Panc1 (cell line): ENCODE results near the gene HOATZ. TPM values are rescaled to one million over a fixed set of nuclear protein-coding genes. Genes with fewer than 3 reads are reported as not detected.

ENCODE experiments used
- ATAC-seq: fragments of 200-7000 bp; cut with Tn5 transposase; 2 replicates; pipeline ENCODE4 v1.9.1; 2020; ENCODE audit warnings: mild to moderate bottlenecking, moderate library complexity
- BruUV-seq: library from RNA; stranded (reverse); fragments of 400-500 nt; replicated peaks from 2 replicates; lab custom pipeline; 2021; lab: Mats Ljungman, UMichigan
- CTCF ChIA-PET: fragments of 300-600 bp; sonication (Branson Sonifier 250); formaldehyde crosslinking; loops from one replicate; lab custom pipeline; 2022; ENCODE audit warnings: antibody characterized with exemption; lab: Charles Lee
- POLR2A ChIA-PET: fragments of 300-600 bp; sonication (Branson Sonifier 250); formaldehyde crosslinking; loops from one replicate; lab custom pipeline; 2022; ENCODE audit warnings: antibody characterized with exemption; lab: Charles Lee
- DNase-seq: peaks from one replicate; pipeline ENCODE4 v3.0.0-alpha.2; 2010; ENCODE audit warnings: low read depth, low spot score
- H3K27ac ChIP-seq: 2 replicates; pipeline ENCODE4 v1.5.1; 2011; ENCODE audit warnings: mild to moderate bottlenecking, low read length, inconsistent platforms
- H3K27me3 ChIP-seq: fragments of 200-500 bp; sonication (Bioruptor generic); 2 replicates; pipeline ENCODE4 v1.6.0; 2014; ENCODE audit warnings: low read length, inconsistent platforms; ENCODE audit not compliant: control insufficient read depth, insufficient read depth
- H3K36me3 ChIP-seq: fragments of 200-500 bp; sonication (Bioruptor generic); 2 replicates; pipeline ENCODE4 v1.5.1; 2014; ENCODE audit warnings: inconsistent platforms, mild to moderate bottlenecking, low read length, moderate library complexity; ENCODE audit not compliant: control insufficient read depth, insufficient read depth
- H3K4me1 ChIP-seq: 2 replicates; pipeline ENCODE4 v1.5.1; 2011; ENCODE audit warnings: inconsistent platforms, mild to moderate bottlenecking, low read length, moderate library complexity; ENCODE audit not compliant: control insufficient read depth, insufficient read depth
- H3K4me3 ChIP-seq, 2 experiments: 2 replicates each; pipeline ENCODE4 v1.5.1; 2011 to 2012; ENCODE audit warnings: low read depth in 2 of 2, low read length in 2 of 2, mild to moderate bottlenecking in 2 of 2, inconsistent platforms in 1 of 2, moderate library complexity in 1 of 2
- H3K9me3 ChIP-seq: fragments of 200-500 bp; sonication (Bioruptor generic); 2 replicates; pipeline ENCODE4 v1.5.1; 2014; ENCODE audit warnings: low read depth, mild to moderate bottlenecking, inconsistent platforms, low read length, moderate library complexity; ENCODE audit not compliant: control insufficient read depth, insufficient read depth
- CTCF ChIP-seq: fragments of 450-650 bp; IDR thresholded peaks from 2 replicates; pipeline ENCODE4 v1.5.1; 2017; ENCODE audit warnings: mild to moderate bottlenecking
- POLR2AphosphoS5 ChIP-seq: IDR thresholded peaks from 2 replicates; pipeline ENCODE4 v1.6.1; 2012; ENCODE audit warnings: mild to moderate bottlenecking, low read depth, low read length, moderate library complexity
- SIN3A ChIP-seq: IDR thresholded peaks from 2 replicates; pipeline ENCODE4 v1.6.1; 2012; ENCODE audit warnings: low read depth, mild to moderate bottlenecking, low read length, moderate library complexity, borderline replicate concordance; ENCODE audit not compliant: insufficient read depth
- TCF7L2 ChIP-seq: IDR thresholded peaks from 2 replicates; pipeline ENCODE4 v1.6.1; 2011; ENCODE audit warnings: mild to moderate bottlenecking, low read depth, low read length, inconsistent platforms
- in situ Hi-C: cut with HindIII; loops from 2 replicates; pipeline ENCODE4 v1.10.0; 2016; ENCODE audit warnings: low sequenced_read_pairs, low pct_unique_long_range_greater_than_20kb
- intact Hi-C: fragments of 100-400 bp; cut with micrococcal nuclease; formaldehyde crosslinking; loops from one replicate; pipeline ENCODE4 v1.10.0; 2022; ENCODE audit not compliant: unreplicated experiment
- total RNA-seq: library from RNA; stranded (reverse); gene quantifications from one replicate; pipeline ENCODE4 v1.2.1, GENCODE V29; 2021; ENCODE audit not compliant: unreplicated experiment
- TF ChIP-seq, protein P1 (sequence below), 2 experiments: IDR thresholded peaks; 2 replicates each; pipeline ENCODE4 v1.6.1; 2011 to 2012; ENCODE audit warnings: low read depth in 2 of 2, control low read depth in 1 of 2, low read length in 1 of 2, mild to moderate bottlenecking in 1 of 2, moderate library complexity in 1 of 2; ENCODE audit not compliant: insufficient read depth in 1 of 2

The HOATZ gene
- total RNA-seq, 1 experiment from 2014 or later: not detected

DNA sequence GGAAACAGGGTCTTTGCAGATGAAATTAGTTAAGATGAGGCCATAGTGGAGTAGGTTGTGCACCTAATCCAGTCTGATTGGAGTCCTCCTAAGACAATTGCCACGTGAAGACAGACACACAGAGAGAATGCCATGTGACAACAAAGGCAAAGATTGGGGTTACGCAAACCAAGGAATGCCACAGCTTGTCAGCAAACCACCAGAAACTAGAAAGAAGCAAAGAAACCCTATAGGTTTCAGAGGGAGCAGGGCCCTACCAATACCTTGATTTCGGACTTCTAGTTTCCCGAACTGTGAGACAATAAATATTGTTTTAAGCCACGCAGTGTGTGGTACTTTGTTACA is 17.8 kb downstream of the HOATZ start:
- intact Hi-C loops (no loop called here), in situ Hi-C loops (no loop called here)
- ATAC-seq: peak; percentile 12; the same call in 1 of the 2 replicates
- Histone ChIP-seq H3K9me3 (no peaks in the 10 kb centered on the region), H3K27ac (no peak overlapping the region), H3K36me3 (no peaks in the 10 kb centered on the region), H3K4me1 (peaks cover 4% of the 10 kb centered on the region; the same call in 1 of the 2 replicates), H3K4me3 (no peak overlapping the region), H3K27me3 (peaks cover 2% of the 10 kb centered on the region)
- TF ChIP-seq, protein P1, sequence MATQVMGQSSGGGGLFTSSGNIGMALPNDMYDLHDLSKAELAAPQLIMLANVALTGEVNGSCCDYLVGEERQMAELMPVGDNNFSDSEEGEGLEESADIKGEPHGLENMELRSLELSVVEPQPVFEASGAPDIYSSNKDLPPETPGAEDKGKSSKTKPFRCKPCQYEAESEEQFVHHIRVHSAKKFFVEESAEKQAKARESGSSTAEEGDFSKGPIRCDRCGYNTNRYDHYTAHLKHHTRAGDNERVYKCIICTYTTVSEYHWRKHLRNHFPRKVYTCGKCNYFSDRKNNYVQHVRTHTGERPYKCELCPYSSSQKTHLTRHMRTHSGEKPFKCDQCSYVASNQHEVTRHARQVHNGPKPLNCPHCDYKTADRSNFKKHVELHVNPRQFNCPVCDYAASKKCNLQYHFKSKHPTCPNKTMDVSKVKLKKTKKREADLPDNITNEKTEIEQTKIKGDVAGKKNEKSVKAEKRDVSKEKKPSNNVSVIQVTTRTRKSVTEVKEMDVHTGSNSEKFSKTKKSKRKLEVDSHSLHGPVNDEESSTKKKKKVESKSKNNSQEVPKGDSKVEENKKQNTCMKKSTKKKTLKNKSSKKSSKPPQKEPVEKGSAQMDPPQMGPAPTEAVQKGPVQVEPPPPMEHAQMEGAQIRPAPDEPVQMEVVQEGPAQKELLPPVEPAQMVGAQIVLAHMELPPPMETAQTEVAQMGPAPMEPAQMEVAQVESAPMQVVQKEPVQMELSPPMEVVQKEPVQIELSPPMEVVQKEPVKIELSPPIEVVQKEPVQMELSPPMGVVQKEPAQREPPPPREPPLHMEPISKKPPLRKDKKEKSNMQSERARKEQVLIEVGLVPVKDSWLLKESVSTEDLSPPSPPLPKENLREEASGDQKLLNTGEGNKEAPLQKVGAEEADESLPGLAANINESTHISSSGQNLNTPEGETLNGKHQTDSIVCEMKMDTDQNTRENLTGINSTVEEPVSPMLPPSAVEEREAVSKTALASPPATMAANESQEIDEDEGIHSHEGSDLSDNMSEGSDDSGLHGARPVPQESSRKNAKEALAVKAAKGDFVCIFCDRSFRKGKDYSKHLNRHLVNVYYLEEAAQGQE (IDR thresholded peaks at IDR 0.05; ENCODE audit: insufficient read depth in 1 of 2, low read depth in 2 of 2, low read length in 1 of 2): no peak
- TF ChIP-seq CTCF (no peak), TCF7L2 (no peak), SIN3A (no peak), POLR2AphosphoS5 (no peak)
- ChIA-PET POLR2A (no interaction called here), CTCF (no interaction called here)
- BruUV-seq: no TSS peak
- no peak for DNase-seq

- no peak for ATAC-seq
- Histone ChIP-seq H3K9me3 (no peaks in the 10 kb centered on the region), H3K27ac (no peak overlapping the region), H3K4me3 (no peak overlapping the region), H3K36me3 (no peaks in the 10 kb centered on the region), H3K27me3 (peaks cover 17% of the 10 kb centered on the region), H3K4me1 (peaks cover 4% of the 10 kb centered on the region)
- ChIA-PET POLR2A (no interaction called here), CTCF (interaction anchor here (0.9 kb wide), 1 partner anchor 47 kb away, joined by 4 read pairs; no protein-coding TSS in a partner anchor)
- TF ChIP-seq TCF7L2 (no peak), SIN3A (no peak), POLR2AphosphoS5 (no peak), CTCF (no peak)
- TF ChIP-seq, protein P1 (IDR thresholded peaks at IDR 0.05; ENCODE audit: insufficient read depth in 1 of 2, low read depth in 2 of 2, low read length in 1 of 2): no peak
- intact Hi-C loops (no loop called here), in situ Hi-C loops (no loop called here)
- DNase-seq: no peak
- no TSS peak for BruUV-seq
These were observed 20.7 kb downstream of the HOATZ start for GRCh38 chr11:111535281-111535680.
